GM19351 (cell line): ENCODE measurements around the gene TARS1.
"Not testable (repeated sequence)": the region's sequence is repeated elsewhere in the genome, so short reads cannot be mapped to it uniquely, and the experiment has no call there.

Source experiments
- ATAC-seq: cut with Tn5 transposase; IDR thresholded peaks from one replicate; pipeline ENCODE4 v1.9.1; 2021; ENCODE audit warnings: mild to moderate bottlenecking, moderate library complexity; ENCODE audit not compliant: unreplicated experiment

TARS1 gene

DNA sequence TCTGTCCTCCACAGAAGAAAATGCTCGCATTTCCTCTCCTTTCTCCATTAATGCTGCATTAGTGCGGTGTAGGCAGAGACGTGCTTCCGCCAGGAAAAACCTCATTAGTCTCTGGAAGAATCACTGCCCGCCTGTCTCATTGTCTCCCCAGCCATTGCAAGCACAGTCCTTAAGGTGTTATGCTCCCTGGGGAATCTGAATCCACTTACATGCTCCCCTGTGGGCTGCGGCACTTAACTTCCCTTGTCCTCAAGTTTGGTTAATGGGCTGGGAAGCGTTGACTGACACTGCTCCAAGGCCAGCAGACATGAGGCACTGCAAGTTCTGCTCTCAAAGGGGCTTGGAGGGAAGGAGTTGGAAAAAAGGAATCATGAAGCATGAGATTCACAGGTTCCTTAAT, 41.6 kb downstream of the TARS1 start:
- no peak for ATAC-seq

DNA sequence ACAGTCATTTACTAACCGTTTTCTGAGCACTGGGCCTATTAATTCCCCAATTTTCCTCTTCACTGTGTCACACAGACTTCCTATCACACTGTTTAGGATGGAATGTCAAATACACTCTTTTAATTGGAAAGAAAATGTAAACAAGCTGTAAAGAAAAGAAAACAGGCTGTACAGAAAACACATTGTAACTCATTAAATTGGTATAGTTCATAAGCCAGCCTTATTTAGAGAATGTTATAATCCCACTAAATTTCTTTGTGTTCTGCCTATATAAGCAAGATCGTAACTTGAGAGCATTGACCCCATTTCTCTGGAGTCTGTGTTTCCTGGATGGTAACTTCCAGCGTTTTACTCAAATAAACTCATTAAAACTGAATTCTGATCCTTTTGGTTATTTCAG, 46.5 kb downstream of the TARS1 start:
- ATAC-seq = no peak

DNA sequence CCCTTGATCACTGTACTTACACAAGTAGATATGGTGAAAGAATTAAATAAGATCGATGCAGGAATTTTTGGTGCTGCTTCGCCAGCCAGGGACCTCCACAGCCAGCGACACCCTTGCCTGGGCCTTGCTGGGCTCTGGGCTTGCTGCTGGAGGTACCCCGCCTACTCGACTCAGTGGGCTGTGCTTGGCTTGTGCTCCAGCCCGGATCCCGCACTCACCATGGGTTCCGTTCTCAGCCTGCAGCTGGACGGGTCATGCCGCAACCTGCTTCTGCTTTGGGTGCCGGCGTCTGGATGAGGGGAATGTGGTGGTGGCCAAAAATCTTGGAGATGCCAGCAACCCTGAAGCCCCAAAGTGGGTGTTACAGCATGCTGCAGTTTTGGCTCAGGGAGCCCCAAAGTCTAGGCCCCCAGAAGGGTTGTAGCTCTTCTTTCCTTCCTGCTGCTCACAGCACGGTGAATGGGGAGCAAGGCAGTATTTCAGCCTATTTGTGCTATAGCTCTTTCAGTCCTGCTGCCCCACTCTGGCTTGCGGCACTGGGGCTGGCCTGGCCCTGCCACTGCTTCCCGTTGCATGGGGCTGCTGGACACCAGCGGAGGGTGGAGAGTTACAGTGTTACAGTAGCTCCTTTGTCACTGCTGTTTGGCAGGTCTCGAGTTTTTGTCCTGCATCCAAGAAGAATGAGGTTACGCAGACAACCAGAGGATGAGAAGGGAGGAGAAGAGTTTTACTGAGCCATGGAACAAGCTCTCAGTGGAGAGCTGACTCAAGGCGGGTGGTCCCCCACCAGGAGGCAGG, 48.0 kb downstream of the TARS1 start:
- no peak for ATAC-seq

DNA sequence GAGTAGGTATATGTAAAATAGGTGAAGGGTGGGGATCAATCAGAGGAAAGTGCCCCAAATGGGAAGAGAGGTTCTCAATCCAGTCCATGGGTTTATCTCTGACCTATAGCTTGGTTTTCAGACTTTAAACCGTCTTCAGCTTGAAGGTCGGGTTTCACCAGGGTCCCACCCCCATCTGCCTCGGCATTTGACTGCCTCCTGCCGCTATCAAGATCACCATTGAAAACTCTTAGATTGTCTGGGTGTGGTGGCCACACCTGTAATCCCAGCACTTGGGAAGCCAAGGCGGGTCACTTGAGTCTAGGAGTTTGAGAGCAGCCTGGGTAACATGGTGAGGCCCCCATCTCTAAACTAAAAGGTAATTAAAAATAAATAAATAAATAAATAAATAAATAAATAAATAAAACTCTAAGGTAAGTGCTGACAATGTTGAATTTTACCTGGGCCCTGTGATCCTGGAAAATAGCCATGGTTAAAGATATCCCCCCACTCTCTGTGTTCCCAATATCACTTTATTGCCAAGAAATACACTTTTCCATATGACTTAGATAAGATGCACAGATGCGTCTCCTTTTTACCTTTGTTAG, 48.8 kb downstream of the TARS1 start:
- no peak for ATAC-seq

DNA sequence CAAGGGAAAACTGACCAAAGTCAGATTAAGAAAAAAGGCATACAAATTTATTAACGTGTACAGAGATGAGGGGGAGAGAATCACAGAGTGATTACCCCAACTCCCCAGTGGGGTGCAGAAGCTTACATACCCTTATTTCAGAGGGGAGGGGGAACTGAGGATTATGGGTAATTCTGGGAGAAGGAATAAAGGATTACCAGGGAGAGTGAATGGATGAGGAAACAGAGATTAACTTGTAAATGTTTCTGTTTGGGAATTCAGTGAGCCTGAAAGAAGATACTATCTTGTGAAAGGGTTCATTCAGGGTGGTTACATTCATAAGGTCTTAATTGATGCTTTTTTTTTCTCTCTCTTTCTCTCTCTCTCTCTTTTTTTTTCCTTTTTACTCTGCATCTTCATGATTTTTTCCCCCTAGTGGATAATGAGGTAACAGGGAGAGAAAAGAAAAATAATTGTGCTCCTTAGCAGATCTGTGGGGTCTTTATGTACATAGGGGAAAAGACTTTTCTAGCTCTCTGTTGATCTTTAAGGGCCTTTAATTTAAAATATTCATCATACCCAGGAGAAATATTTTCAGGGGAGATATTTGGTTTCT, 49.4 kb downstream of the TARS1 start:
- ATAC-seq = no peak

DNA sequence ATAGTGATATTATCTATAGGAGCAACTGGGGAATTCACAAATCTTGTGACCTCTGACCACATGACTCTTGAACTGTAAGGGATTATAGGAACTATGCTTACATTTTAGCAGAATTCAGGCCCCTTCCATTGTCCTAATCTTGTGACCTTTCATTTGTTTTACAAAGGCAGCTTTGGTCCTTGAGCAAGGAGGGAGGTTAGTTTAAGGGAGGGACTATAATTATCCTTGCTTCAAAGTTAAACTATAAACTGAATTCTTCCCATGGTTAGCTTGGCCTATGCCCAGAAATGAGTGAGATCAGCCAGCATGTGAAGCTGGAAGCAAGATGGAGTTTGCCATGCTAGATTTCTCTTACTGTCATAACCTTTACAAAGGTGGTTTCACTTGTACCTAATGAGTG, 51.2 kb downstream of the TARS1 start:
- ATAC-seq = no peak

DNA sequence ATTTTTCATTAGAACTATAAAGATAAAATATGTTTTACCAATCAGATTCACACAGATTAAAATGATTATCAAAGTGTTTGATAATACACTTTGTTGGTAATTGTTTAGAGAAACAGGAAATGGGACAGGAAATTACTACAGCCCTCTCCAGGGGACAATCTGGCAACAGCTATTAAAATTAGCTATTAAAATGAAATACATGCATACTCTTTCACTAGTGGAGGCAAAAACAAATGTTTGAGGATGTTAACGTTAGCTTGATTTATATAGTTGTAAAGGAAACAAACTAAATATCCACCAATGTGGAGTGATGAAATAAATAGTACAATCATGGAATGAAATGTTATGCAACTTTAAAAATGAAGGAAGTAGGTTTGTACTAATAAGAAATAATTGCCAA, 53.7 kb downstream of the TARS1 start:
- ATAC-seq = no peak

DNA sequence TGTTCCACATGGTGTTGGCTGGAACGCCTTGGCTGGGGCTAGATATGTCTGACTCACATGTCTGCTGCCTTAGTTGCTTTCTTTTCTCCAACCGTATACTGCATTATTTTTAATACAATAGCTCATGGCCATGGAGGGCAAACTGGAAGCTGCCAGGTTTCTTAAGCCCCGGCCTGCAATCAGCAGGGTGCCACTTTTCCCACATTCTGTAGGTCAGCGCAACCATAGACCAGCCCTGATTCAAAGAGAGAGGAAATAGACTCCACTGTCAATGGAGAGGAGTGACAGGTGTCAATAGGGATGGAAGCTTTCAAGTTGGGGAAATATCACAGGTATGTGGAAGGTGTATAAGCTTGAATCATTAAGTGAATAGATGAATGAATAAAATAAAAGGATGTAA, 60.5 kb downstream of the TARS1 start:
- no peak for ATAC-seq

DNA sequence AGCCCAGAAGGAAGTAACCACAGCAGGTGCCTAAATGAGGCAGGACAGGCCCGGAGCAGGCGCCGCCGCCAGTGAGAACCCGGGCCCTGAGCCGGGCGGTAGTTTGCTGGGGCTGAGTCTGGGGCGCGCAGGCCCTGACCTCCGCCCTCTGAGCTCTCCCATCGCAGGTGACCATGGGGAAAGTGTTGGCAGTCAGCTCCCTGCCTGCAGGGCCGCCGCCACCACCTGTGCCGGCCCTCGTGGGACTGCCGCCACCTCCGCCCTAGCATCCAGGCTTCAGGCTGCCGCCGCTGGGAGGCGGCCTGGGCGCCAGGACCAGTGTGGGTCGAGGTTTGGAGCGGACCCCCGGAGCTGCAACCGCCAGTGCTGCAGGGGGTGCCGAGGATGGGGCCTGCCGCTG, 61.1 kb downstream of the TARS1 start:
- no peak for ATAC-seq

DNA sequence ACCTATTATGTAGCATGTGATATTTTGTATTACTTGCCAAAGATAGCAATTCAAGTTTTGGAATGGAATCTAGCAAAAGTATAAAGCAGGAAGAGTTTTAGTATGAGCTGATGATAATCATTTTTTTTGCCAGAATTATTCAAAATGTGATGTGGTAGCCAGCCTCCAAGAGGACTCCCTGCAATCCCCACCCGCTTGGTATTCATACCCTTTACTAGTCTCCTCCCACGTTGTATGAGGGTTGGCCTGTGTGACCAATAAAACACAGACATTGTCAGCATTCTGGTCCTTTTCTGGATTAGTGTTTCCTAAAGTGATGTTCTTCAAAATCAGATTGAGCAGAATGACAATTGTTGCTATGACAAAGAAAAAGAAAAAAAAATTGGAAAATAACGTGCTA, 63.8 kb downstream of the TARS1 start:
- ATAC-seq = no peak

DNA sequence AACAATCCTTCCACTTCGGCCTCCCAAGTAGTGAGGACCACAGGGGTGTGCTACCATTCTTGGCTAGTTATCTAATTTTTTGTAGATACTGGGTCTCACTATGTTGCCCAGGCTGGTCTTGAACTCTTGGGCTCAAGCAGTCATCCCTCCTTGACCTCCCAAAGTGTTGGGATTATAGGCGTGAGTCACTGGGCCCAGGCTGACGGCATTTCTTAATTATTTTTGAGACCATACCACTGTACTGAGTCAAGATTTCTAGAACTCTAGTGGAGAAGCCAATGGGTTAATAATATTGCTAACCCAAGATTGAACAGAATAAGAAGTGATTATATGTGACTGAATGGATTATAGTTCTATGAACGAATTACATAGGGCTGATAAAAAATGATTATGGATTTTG, 66.7 kb downstream of the TARS1 start:
- ATAC-seq = no peak

DNA sequence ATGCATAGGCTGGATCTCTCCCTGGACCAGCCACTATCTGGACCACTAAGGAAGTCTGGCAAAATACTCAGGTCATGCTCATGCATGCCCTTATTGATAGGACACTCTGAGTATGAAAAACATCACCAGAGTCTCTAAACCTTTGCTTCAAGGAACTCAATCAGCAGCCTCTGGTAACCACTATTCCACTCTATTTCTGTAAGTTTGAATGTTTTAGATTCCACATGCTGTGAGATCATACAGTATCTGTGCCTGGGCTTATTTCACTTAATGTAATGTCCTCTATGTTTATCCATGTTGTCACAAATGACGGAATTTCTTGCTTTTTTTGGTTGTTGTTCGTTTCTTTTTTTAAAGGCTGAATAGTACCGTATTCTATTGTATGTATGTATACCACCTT, 68.3 kb downstream of the TARS1 start:
- ATAC-seq = no peak

DNA sequence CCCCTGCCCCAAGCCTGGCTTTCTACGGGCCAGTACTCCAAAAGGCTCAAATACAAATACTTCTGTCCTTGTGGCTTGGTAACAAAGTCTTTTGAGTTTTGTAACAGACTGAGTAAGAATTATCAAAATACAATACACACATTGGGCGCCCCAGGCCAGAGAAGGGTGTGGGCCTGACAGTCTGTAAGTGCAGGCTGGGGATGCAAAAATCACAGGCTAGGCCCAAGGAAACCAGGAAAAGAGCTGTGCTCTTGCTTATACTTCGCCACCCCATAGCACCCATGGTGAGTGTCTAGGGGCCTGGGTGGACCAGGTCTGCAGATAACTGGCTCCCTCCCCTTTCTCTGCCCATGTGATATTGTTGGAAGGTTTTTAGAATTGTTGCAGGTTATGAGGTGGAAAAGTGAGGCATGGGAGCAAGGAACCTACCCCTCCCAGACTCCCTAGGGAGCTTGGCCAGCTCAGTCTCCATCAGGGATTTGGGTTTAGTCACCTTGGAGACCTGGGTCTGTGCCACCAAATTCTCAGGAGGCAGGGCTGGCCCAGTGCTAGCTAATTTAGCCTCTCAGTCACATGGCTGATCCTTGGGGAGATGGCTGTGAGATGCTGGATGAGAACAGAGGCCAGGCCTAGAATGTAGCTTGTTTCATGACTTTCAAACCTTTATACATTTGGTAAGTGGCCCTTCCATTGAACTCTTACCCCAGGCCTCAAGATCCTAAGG, 72.9 kb downstream of the TARS1 start:
- no peak for ATAC-seq

DNA sequence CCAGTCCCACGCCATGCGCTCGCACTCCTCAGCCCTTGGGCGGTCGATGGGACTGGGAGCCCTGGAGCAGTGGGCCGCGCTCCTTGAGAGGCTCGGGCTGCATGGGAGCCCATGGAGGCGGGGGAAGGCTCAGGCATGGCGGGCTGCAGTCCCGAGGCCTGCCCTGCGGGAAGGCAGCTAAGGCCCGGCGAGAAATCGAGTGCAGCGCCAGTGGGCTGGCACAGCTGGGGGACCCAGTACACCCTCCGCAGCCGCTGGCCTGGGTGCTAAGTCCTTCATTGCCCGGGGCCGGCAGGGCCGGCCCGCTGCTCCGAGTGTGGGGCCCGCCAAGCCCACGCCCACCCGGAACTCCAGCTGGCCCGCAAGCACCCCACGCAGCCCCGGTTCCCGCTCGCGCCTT, 74.6 kb downstream of the TARS1 start:
- not testable (repeated sequence) for ATAC-seq

DNA sequence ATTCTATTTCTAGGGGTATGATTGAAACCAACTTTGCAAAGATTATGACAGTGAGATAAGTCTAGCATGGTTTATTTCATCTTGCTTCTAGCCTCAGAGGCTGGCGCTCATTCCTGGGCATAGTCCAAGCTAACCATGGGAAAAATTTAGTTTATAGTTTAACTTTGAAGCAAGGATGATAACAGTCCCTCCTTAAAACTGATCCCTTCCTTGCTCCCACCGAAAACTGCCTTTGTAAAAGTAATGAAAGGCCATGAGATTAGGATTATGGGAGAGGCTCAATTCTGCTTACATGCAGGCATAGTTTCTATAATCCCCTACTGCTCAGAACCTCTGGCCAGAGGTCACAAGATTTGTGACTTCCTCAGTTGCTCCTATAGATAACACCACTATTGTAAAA, 75.7 kb downstream of the TARS1 start:
- ATAC-seq = no peak
